ENCODE data around the gene CIAO3. TPM values are rescaled to one million over a fixed set of nuclear protein-coding genes. Genes with fewer than 3 reads are reported as not detected.
"Not testable (repeated sequence)": the region's sequence is repeated elsewhere in the genome, so short reads cannot be mapped to it uniquely, and the experiment has no call there.

CIAO3 gene
- polyA plus RNA-seq, 4 donors: 21.7 to 32.2 (median 27.6) TPM

DNA sequence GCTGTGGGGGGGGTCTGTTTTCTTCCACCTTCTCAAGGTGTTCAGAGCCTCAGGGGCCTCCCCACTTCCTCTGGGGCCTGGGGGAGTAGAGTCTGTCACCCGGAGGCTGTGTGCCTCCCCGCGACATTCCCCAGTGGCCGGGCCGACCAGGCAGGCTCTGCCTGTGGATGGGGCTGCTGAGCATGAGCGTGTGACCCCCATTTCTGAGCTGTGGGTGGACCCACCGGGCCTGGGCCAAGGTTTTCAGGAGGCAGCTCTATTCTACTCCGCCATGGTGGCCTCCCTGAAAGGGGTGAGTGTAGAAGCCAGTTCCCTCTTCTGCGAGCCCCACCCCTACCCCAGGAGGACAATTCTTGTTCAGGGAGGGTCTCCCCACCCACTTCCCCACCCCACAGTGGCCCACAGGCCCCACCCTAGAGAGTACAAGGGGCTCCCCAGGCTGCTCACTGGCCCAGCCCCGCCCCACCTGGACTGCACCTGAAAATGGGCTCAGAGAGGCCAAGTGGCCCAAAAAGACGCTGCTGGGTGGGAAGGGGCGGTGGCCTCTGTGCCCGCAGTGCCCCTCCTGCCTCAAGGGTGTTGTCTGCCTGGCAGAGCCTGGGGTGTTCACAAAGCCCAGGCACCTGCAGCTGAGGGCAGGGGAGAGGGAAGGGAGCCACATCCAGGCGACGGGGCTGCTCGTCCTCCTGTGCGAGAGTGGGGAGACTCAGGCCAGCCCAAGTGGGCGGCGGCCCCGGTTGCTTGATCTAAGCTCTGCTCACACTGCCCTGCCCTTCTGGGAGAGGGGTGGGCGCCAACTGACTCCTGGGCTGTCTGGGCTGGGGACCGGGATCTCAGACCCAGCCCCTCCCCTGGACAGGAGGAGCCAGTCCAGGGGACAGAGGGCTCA is 21.1 kb upstream of the CIAO3 start:
- DNase-seq (ENCODE audit: low read depth in 4 of 4, low spot score in 2 of 4): no peak

DNA sequence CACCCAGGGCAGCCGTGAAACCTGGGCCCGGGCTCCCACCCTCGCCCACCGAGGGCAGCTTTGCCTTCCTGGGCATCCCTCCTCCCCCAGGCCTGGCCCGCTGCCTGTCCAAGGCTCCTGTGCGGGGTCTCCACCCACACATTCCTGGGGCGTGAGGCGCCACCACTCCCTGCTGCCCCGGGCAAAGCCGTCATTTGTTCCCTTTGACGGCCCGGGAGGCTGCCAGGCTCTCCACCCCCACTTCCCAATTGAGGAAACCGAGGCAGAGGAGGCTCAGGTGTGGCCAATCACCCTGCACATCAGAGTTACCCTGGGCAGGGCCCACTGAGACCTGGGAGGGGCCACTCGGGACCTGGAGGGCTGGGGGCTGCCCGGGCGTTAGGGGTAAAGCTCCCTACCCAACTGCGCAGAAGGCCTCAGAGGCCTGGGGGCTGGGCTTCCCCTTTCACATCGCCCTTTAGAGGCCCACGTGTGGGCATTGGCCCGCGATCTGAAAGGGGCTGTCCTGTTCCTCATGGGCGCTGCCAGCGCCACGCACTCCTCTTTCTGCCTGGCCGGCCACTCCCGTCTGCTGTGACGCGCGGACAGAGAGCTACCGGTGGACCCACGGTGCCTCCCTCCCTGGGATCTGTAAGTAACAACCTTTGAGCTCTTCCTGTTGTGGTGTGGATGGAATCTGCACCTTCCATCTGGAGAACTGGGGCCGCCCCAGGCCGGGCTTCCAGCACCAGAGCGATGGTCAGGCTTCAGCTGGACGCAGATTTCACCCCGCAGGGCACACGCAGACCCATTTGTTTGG is 19.9 kb upstream of the CIAO3 start, which contains the start of gene MSLN:
Gene MSLN (plus strand): TSS at position 190 of the 799 bp plus-strand sequence. CDS start 1,947 bp downstream, outside the sequence.
- no peak for DNase-seq (ENCODE audit: low read depth in 4 of 4, low spot score in 2 of 4)

DNA sequence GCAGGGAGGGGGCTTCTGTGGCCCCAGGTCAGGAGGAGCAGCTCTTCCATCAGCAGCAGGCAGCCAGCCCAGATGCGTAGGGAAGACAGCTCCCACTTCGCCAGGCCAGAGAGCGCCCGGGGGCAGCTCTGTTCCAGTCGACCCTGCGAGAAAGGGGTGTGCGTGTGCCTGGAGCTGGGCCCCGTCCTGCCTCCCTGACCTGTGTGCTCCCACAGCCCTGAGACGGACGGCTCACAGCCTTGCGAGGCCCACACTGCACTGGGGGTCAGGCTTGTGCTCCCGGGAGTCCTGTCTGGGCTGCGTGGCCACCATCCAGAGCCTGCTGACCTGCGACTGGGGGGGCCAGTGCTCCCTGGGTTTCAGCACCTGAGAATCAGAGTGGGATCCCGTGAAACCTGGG is 19.3 kb upstream of the CIAO3 start:
- DNase-seq (ENCODE audit: low read depth in 4 of 4, low spot score in 2 of 4): no peak

DNA sequence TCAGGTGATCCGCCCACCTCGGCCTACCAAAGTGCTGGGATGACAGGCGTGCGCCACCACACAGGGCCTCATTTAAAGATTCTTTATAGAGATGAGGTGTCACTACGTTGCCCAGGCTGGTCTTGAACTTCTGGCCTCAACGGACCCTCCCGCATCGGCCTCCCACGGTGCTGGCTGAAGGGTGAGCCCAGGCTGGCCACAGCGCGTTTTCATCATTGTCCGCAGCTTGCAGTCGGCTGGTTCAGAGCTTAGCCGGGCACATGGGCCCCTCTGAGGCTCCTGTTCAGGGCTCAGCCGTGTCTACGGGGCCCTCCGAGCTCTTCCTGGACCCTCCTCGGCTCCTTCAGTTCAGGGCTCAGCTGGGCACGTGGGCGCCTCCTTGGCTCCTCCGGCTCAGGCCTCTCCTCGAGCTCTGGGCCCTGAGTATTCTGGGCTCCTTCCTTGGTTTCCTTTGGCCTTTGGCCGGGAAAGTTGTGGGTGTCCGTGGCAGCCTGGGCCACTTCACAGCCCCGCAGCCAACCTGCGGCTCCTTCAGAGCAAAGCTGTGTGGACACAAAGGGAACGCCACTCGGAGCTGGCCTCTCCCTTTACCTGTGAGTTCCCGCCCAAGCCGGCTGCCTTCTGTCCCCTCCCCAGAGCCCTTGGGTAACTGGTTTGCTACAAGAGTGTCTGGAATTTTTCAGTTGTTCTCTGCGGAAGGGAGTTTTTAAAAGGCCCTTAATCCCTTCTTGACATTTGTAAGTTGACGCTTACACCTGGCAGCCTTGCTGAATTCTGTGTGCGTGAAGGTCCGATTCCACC is 18.5 kb upstream of the CIAO3 start:
- DNase-seq (ENCODE audit: low read depth in 4 of 4, low spot score in 2 of 4): no peak

DNA sequence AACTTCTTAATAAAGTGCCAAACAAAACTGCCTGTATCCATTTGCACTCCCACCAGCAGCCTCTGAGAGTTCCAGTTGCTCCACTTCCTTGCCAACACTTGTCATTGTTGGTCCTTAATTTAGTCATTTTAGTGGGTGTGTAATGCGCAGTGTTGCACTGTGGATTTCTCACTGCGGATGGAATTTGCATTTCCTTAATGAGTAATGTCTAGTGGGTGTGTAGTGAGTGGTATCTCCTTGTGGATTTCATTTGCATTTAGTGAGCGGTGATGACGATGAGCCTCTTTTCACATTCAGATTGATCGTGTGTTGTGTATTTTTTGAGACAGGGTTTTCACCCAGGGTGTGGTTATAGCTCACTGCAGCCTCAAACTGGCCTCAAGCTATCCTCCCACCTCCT is 15.6 kb upstream of the CIAO3 start:
- DNase-seq (ENCODE audit: low read depth in 4 of 4, low spot score in 2 of 4): no peak

DNA sequence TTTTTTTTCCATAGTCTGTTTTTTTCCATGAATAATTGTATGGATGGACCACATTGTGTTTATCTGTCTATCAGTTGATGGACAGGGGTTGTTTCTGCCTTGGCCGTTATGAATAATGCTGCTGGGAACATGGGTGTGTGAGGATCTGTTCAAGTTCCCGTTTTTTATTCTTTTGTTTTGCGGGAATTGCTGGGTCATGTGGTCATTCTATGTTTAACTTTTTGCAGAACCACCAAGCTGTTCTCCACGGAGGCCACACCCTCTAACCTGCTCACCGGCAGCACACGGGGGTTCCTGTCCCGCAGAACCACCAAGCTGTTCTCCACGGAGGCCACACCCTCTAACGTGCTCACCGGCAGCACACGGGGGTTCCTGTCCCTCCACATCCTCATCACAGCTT is 13.9 kb upstream of the CIAO3 start:
- DNase-seq (ENCODE audit: low read depth in 4 of 4, low spot score in 2 of 4): no peak

DNA sequence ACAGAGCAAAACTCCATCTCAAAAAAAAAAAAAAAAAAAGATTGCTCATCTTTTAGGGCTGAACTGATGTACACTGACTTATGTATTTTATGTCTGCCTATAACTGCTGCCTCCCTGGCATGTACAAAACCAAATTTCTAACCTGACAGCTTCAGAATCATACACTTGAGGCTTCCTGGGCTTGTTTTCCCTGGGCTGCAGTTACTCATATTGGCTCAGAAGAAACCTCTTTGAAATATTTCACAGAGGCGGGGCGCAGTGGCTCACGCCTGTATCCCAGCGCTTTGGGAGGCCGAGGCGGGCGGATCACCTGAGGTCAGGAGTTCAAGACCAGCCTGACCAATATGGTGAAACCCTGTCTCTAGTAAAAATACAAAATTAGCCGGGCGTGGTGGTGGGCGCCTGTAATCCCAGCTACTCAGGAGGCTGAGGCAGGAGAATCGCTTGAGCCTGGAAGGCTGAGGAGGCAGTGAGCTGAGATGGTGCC is 13.4 kb upstream of the CIAO3 start:
- DNase-seq (ENCODE audit: low read depth in 4 of 4, low spot score in 2 of 4): not testable (repeated sequence)

DNA sequence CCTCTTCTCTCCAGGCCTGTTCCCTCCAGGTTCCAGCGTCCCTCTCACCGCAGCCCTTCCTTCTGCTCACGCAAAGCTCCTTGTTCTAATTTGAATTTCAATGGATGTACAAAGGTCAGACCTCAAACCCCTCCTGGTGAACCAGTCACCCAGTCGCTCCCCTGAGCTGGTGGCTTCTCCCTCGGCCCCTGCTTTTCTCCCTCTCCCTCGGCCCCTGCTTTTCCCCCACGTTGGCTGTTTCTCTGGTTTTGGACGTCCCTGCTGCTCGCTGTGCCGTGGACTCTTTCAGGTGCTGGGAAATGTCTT is 11.2 kb upstream of the CIAO3 start:
- no peak for DNase-seq (ENCODE audit: low read depth in 4 of 4, low spot score in 2 of 4)

DNA sequence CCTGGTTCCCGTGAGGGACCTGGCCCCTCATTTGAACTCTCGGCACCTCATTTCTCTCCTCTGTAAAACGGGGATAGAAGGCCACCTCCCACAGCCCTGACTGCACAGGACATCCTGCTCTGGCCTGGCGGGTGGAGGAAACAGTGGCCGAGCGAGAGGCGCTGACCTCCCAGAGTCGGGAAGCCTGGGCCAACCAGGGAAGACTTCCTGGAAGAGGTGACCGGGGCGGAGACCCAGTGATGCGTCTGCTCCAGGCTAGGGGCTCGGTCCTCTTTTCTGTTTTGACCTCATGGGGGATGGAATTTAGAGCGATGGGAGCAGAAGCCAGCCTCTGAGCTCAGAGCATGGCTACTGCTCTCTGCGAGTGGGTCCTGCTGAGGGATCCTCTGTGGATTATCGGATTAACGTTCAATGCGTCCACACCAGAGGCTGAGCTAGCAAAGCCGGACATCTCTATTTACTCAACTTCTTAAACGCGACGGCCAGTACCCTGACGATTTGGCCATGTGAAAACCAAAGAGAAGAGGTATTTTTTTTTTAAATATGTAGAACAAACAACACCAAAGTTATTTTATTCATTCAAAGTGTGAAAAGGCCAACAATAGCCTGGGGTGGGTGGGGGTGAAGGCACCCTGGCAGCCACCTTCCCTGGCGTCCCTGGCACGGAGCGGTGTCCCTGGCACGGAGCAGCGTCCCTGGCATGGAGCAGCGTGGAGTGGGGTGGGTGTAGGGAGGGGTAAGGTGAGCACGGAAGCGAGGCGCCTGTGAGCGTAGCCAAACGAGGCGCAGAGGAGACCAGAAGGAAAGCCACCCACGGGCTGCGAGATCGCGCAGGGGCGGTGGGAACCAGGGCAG is 10.6 kb upstream of the CIAO3 start:
- DNase-seq (ENCODE audit: low read depth in 4 of 4, low spot score in 2 of 4): no peak

DNA sequence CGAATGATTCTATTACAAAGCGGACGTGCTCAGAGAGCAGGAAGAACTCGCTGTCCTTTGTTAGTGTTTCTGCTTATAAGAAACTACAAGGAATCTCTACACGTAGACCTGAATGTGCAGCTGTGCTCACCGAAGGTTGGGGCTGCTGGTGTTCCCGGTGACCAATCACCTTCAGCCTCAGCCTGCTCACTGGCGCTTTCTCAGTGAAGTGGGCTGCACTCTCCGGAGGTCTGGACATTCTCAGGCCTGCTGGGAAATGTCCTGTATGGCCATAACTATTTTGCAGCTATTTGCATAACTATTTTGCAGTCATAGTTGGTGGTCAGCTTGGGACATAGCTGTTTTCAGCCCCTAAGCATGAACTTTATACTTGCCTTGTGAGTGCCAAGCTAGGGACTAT is 9.7 kb upstream of the CIAO3 start:
- no peak for DNase-seq (ENCODE audit: low read depth in 4 of 4, low spot score in 2 of 4)

DNA sequence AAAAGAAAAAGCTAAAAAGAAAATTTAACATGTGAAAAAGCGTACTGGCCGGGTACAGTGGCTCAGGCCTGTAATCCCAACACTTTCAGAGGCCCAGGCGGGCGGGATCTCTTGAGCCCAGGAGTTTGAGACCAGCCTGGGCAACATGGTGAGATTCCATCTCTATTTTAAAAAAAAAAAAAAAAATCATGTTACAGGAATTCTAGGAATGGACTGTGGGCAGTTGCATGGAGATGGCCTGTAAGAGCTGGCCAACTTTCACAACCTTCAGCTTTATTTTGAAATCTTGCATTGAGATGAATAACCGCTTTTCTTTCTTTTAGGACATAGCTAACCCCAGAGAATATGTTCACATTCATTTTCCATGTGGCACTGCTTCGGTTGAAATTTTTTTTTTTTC is 8.2 kb upstream of the CIAO3 start:
- DNase-seq (ENCODE audit: low read depth in 4 of 4, low spot score in 2 of 4): no peak

DNA sequence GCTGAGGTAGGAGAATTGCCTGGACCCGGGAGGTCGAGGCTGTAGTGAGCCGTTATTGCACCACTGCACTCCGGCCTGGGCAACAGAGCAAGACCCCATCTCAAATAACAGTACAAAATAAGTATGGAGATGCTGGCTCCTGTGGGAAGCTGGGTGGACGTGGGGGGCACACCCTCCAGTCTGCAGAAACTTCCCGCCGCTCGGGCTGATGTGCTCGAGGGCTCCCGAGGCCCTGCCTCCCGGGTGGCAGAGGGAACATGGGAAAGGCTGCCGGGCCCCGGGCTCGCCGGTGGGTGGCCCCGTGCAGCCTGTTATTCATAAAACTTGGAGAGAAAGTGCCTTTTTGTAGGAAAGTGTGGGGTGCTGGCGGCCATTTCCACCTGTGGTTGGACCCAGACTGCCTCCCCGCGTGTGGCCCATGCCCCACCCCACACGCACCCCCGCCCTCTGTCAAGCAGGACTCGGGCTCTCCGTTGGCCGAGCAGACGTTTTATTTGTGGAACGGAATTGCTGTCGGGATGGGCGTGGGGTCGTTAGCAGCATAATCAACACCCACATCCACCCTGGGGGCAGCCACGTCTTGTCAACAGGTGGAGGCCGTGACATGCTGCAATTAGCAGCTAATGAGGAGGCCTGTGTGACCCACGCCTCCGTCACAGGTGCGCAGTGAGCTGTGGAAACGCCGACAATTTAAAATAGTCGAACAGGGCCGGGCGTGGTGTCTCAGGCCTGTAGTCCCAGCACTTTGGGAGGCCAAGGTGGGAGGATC is 7.4 kb upstream of the CIAO3 start:
- DNase-seq (ENCODE audit: low read depth in 4 of 4, low spot score in 2 of 4): no peak

DNA sequence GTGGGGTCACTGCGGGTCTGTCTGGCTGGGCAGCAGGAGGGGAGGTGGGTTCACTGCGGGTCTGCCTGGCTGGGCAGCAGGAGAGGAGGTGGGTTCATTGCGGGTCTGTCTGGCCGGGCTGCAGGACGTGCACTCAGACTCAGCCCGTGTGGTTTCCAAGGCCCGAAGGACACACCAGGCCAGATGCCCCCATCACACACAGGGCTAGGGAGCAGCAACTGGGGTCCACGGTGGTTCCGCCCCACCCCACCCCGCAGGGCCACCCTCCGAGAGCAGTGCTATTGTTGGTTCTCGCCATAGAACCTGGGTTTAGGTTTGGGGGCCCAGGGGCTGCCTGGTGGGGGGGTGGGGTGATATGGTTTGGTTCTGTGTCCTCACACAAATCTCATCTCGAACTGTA is 5.8 kb upstream of the CIAO3 start:
- DNase-seq (ENCODE audit: low read depth in 4 of 4, low spot score in 2 of 4): no peak

DNA sequence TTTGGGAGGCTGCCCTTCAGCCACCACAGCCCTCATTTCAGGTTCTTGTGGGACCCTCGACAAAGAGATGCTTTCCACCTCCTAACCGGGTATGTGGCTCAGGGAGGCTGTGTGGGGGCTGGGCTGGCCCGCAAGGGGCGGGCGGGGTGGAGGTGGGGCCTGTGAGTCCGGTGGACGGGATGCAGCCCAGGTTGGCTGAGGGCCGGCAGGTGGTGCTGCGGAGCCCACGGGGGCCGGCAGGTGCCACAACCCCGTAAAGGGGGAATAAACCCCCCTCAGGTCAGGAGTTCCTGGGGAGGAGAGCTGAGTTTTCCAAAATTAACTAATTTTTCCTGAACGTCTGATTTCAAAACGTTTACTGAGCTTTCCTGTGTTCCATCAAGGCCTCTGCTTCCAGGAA is 4.9 kb upstream of the CIAO3 start:
- no peak for DNase-seq (ENCODE audit: low read depth in 4 of 4, low spot score in 2 of 4)

DNA sequence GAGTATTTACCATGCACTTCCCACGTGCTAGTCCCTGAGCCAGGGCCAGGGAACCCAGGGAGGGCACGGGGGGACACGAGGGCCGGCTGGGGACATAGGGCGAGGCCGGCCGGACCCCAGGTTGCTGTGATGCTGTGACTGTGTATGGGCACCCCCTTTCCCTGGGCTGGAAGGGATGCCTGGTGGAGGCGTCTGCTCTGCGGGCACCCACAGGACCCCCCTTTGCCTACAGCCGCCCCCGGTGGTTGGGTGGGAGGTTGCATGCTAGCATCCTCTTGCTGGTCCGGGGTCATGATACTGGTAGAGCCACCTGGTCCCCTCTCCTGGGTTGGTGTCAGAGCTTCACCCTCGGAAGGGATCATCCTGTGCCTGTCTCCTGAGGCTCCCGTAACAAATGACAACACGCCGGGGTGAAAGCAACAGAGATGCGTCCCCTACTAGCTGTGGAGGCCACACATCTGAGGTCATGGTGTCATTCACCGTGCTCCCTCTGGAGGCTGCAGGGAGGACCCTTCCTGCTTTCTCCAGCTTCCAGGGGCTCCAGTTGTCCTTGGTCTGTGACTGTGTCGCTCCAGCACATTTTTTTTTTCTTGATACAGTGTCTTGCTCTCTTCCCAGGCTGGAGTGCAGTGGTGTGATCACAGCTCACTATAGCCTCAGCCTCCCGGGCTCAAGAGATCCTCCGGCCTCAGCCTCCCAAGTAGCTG is 3.1 kb upstream of the CIAO3 start:
- no peak for DNase-seq (ENCODE audit: low read depth in 4 of 4, low spot score in 2 of 4)

DNA sequence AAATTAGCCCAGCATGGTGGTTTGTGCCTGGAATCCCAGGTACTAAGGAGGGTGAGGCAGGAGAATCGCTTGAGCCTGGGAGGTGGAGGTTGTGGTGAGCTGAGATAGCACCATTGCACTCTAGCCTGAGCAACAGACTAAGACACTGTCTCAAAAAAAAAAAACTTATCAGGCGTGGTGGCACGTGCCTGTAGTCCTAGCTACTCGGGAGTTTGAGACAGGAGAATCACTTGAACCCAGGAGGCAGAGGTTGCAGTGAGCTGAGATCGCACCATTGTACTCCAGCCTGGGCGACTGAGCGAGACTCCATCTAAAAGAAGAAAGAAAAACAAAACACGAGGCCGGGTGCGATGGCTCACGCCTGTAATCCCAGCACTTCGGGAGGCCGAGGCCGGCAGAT is 2.1 kb upstream of the CIAO3 start:
- not testable (repeated sequence) for DNase-seq (ENCODE audit: low read depth in 4 of 4, low spot score in 2 of 4)

DNA sequence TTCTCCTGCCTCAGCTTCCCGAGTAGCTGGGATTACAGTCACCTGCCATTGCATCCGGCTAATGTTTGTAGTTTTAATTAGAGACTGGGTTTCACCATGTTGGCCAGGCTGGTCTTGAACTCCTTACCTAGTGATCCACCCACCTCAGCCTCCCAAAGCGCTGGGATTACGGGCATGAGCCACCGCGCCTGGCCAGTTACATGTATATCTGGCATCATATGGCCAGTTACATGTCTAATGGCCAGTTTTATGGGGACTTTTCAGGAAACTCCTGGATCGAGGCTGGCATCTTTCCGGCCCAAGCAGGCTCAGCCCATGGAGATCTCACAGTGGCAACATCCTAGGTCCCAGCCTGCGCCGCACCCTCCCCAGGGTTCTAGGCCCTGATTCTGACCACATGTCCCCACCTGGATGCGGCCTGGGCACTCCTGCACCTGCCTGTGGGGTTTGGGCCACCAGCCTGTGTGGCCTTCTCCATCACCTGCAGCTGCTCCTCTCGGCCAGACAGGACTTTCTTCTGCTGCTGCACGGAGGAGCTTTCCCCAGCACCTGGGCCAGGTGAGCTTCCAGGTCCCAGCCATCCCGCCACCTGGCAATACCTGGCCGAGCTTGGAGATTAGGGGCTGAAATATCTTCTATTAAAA is 1.3 kb upstream of the CIAO3 start:
- no peak for DNase-seq (ENCODE audit: low read depth in 4 of 4, low spot score in 2 of 4)

DNA sequence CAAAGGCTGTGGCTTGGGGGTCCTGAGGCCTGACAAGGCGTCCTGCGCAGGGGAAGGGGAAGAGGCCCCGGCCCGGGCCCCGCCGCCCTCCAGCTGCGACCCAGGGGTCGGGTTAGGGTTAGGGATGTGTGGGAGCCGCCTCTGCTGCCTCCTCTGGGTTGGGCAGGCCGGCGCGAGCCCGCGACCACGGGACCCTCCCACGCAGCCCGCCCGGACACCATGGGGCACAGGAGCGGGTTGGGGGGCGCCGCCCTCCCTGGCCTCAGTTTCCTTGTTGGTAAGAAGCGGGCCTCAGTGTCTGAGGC is 386 bp downstream of the CIAO3 start:
- DNase-seq (ENCODE audit: low read depth in 4 of 4, low spot score in 2 of 4): no peak

All from left renal cortex interstitium (tissue), 4 donors.